CD8-positive, alpha-beta memory T cell (primary cell): Measurements from ENCODE around the gene HSF5. TPM values are rescaled to one million over a fixed set of nuclear protein-coding genes. Genes with fewer than 3 reads are reported as not detected.
A peak's percentile ranks its signal among the peaks of the same experiment; 100 is the strongest.

ENCODE experiments used
- CTCF ChIA-PET: fragments of 350-600 bp; sonication (Branson Sonifier 250); formaldehyde crosslinking; loops from one replicate; lab custom pipeline; 2021; ENCODE audit warnings: antibody characterized with exemption; lab: Charles Lee
- POLR2A ChIA-PET: fragments of 350-600 bp; sonication (Branson Sonifier 250); formaldehyde crosslinking; loops from one replicate; lab custom pipeline; 2021; ENCODE audit warnings: antibody characterized with exemption; lab: Charles Lee
- DNase-seq, 5 donors: peaks; one replicate each; pipeline versions ENCODE4 v3.0.0 to v3.0.0-alpha.2; 2020 to 2022; ENCODE audit warnings: mixed read lengths in 1 of 5
- H3K27ac ChIP-seq: one replicate; pipeline ENCODE4 v1.7.0; 2013; ENCODE audit warnings: low read depth, mild to moderate bottlenecking, low read length, moderate library complexity
- H3K27me3 ChIP-seq: 2 replicates; pipeline ENCODE4 v1.7.0; 2013; ENCODE audit warnings: low read length, mild to moderate bottlenecking; ENCODE audit not compliant: insufficient read depth, poor library complexity, severe bottlenecking
- H3K36me3 ChIP-seq: 2 replicates; pipeline ENCODE4 v1.7.0; 2013; ENCODE audit warnings: mild to moderate bottlenecking, low read length, moderate library complexity; ENCODE audit not compliant: insufficient read depth
- H3K4me1 ChIP-seq: 2 replicates; pipeline ENCODE4 v1.7.0; 2013; ENCODE audit warnings: mild to moderate bottlenecking, low read length, moderate library complexity; ENCODE audit not compliant: insufficient read depth
- H3K4me3 ChIP-seq: 2 replicates; pipeline ENCODE4 v1.7.0; 2013; ENCODE audit warnings: mild to moderate bottlenecking, low read length
- H3K9me3 ChIP-seq: 2 replicates; pipeline ENCODE4 v1.7.0; 2013; ENCODE audit warnings: mild to moderate bottlenecking, low read length
- H3K27ac Mint-ChIP-seq, 8 donors: one replicate each; pipeline ENCODE4 v1.8.0; 2020 to 2021; ENCODE audit warnings: mixed read lengths in 8 of 8, mild to moderate bottlenecking in 6 of 8, inconsistent platforms in 3 of 8, moderate library complexity in 3 of 8
- H3K27me3 Mint-ChIP-seq, 2 donors: one replicate each; pipeline ENCODE4 v1.8.0; 2020 to 2021; ENCODE audit warnings: mixed read lengths in 2 of 2, mild to moderate bottlenecking in 1 of 2, moderate library complexity in 1 of 2
- H3K36me3 Mint-ChIP-seq, 3 donors: one replicate each; pipeline ENCODE4 v1.8.0; 2020 to 2021; ENCODE audit warnings: mixed read lengths in 3 of 3, inconsistent platforms in 1 of 3, mild to moderate bottlenecking in 1 of 3
- H3K4me1 Mint-ChIP-seq, 3 donors: one replicate each; pipeline ENCODE4 v1.8.0; 2020 to 2021; ENCODE audit warnings: mixed read lengths in 3 of 3, inconsistent platforms in 1 of 3, mild to moderate bottlenecking in 1 of 3
- H3K4me3 Mint-ChIP-seq, 7 donors: one replicate each; pipeline ENCODE4 v1.8.0; 2020 to 2021; ENCODE audit warnings: mixed read lengths in 7 of 7, mild to moderate bottlenecking in 6 of 7, moderate library complexity in 4 of 7, inconsistent platforms in 2 of 7
- H3K9me3 Mint-ChIP-seq, 5 donors: one replicate each; pipeline ENCODE4 v1.8.0; 2020 to 2022; ENCODE audit warnings: mixed read lengths in 5 of 5, mild to moderate bottlenecking in 3 of 5, moderate library complexity in 2 of 5, inconsistent platforms in 1 of 5
- polyA plus RNA-seq: library from polyadenylated mRNA; unstranded; fragments of 300-500 nt; fragmentation: Illumina TruSeq; gene quantifications from one replicate; pipeline ENCODE4 v1.2.3, GENCODE V29; 2021
- total RNA-seq, 2 experiments: library from RNA; stranded (reverse); gene quantifications; one replicate each; pipeline ENCODE4 v1.2.3, GENCODE V29; 2021

Gene HSF5
- total and polyA plus RNA-seq, 3 experiments from 2014 or later, result 0.76 to 5.5 (median 5.4) TPM

DNA sequence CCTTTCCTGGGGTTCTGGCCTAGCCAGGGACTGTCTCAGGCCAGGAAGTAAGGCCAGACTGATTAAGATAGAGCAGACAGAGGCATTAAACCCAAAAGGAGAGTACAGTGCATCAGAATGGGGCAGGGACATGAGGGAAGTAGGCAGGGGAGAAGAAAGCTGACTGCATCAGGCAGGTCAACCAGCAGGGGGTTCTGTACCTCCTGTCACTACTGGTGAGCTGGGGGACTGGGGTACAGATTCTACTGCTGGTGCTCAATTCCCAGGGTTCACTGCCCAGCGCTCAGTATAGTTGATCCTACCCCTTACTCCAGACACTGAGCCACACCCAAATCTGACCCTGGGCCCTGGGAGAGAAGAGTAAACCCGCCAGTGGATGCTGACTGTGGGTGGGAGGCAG is 39.1 kb upstream of the HSF5 start:
- Mint-ChIP-seq H3K4me1 (peaks cover 0 to 2% (median 2%) of the 10 kb centered on the region in 3 donors), H3K4me3 (no peak overlapping the region), H3K36me3 (no peaks in the 10 kb centered on the region), H3K9me3 (no peaks in the 10 kb centered on the region), H3K27ac (peak overlapping the region in 1 of 8 donors; percentile 55), H3K27me3 (no peaks in the 10 kb centered on the region)
- POLR2A ChIA-PET, result no interaction called here
- no peak overlapping the region for H3K4me3 ChIP-seq
- no peaks in the 10 kb centered on the region for H3K36me3 ChIP-seq
- peaks cover 3% of the 10 kb centered on the region for H3K4me1 ChIP-seq
- H3K27ac ChIP-seq, result no peak overlapping the region
- CTCF ChIA-PET, result interaction anchor here (0.8 kb wide), 1 partner anchor 9 kb away, joined by 3 read pairs; no protein-coding TSS in a partner anchor
- peaks cover 3% of the 10 kb centered on the region for H3K27me3 ChIP-seq
- no peaks in the 10 kb centered on the region for H3K9me3 ChIP-seq
- DNase-seq, result no peak

DNA sequence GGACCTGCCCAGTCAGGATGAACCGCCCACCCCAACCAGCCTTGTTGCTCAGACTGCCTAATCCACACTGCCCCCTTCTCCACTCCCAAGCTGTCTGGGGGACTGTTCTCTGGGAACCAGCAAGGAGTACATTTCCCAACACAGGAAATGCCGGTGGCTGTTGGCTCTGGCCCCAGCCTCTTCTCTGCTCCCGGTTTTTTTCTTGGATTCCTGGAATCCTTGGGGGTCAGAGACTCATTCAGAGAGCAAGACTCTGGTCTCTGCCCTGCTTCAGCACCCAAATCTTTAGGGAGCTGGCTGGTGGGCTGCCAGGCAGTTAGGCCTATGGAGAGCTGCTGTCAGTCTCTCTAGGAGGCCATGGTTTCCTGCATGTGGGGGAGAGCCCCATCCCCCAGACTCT is 37.0 kb upstream of the HSF5 start:
- no peak overlapping the region for H3K27ac Mint-ChIP-seq
- ChIA-PET CTCF (no interaction called here), POLR2A (no interaction called here)
- no peaks in the 10 kb centered on the region for H3K4me1 Mint-ChIP-seq
- H3K4me3 Mint-ChIP-seq, result no peak overlapping the region
- Histone ChIP-seq H3K9me3 (no peaks in the 10 kb centered on the region), H3K4me3 (no peak overlapping the region), H3K27me3 (no peaks in the 10 kb centered on the region), H3K36me3 (no peaks in the 10 kb centered on the region), H3K27ac (no peak overlapping the region), H3K4me1 (no peaks in the 10 kb centered on the region)
- H3K36me3 Mint-ChIP-seq, result no peaks in the 10 kb centered on the region
- H3K27me3 Mint-ChIP-seq, result no peaks in the 10 kb centered on the region
- no peaks in the 10 kb centered on the region for H3K9me3 Mint-ChIP-seq
- DNase-seq, result no peak

DNA sequence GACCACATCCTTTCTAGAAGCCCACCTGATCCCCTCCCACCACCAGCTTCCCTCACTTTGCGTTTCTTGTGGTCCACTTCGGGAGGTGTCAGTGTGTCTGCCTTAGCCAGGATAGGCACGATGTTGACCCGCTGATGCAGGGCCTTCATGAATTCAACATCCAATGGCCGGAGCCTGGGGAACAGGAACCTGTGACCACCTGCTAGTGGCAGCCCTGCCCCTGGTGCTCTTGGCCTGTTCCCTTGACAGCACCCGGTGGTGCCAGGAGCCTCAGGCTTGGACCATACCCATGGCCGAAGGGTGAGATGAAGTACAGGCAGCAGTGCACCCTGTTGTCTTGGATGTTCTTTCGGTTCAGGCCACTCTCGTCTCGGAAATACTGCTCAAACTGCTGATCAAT is 33.5 kb upstream of the HSF5 start:
- Mint-ChIP-seq H3K4me3 (no peak overlapping the region), H3K9me3 (no peaks in the 10 kb centered on the region), H3K36me3 (peaks cover 0 to 6% (median 0%) of the 10 kb centered on the region in 3 donors), H3K27ac (peak overlapping the region in 1 of 8 donors; percentile 46), H3K4me1 (peaks cover 10 to 17% (median 13%) of the 10 kb centered on the region in 3 donors), H3K27me3 (peaks cover 0 to 7% of the 10 kb centered on the region in 2 donors)
- Histone ChIP-seq H3K36me3 (no peaks in the 10 kb centered on the region), H3K27me3 (no peaks in the 10 kb centered on the region), H3K4me1 (peaks cover 13% of the 10 kb centered on the region), H3K4me3 (no peak overlapping the region), H3K27ac (no peak overlapping the region), H3K9me3 (no peaks in the 10 kb centered on the region)
- DNase-seq, result no peak
- POLR2A ChIA-PET, result no interaction called here
- CTCF ChIA-PET, result interaction anchor here (0.7 kb wide), 1 partner anchor 576 kb away, joined by 3 read pairs; no protein-coding TSS in a partner anchor

DNA sequence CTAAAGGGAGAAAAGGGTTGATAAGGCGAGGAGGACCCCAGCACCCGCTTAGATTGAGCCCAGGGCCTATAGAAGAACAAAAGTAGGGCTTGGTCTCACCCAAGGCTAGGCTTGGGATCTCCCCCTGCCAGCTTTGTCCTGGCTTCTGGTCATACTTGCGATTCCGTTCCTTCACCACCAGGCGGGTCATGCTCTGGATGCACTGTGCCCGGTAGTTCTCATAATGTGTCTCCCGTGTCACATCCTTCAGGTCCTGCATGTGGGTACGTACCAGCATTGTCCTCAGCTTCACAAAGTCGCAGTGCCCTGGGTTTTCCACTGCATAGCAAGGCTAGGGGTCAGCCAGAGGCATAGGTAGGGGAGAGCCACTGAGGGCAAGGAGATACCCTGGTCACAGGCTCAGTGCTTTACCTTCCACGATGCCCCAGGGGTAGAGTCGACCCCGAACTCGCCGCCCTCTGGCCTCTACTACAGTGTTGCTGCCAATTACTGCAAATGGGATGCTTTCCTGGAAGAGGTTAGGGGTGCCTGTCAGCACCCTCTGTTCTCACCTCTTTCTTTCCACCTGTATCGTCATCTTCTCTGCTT is 32.7 kb upstream of the HSF5 start:
- Histone ChIP-seq H3K27me3 (no peaks in the 10 kb centered on the region), H3K4me3 (no peak overlapping the region), H3K27ac (no peak overlapping the region), H3K4me1 (peaks cover 21% of the 10 kb centered on the region), H3K36me3 (no peaks in the 10 kb centered on the region), H3K9me3 (no peaks in the 10 kb centered on the region)
- H3K9me3 Mint-ChIP-seq, result no peaks in the 10 kb centered on the region
- H3K4me1 Mint-ChIP-seq, result peaks cover 18 to 24% (median 20%) of the 10 kb centered on the region in 3 donors
- CTCF ChIA-PET, result interaction anchor here (1.0 kb wide), 1 partner anchor 484 kb away, joined by 3 read pairs; no protein-coding TSS in a partner anchor
- DNase-seq, result no peak
- peaks cover 0 to 6% (median 0%) of the 10 kb centered on the region in 3 donors for H3K36me3 Mint-ChIP-seq
- H3K4me3 Mint-ChIP-seq, result peak overlapping the region in 4 of 7 donors; percentile 15 to 48 (median 34)
- peak overlapping the region in 2 of 8 donors; percentile 46 to 65 for H3K27ac Mint-ChIP-seq
- POLR2A ChIA-PET, result interaction anchor here (0.6 kb wide), 1 partner anchor 29 kb away, joined by 6 read pairs; no protein-coding TSS in a partner anchor
- peaks cover 0 to 7% of the 10 kb centered on the region in 2 donors for H3K27me3 Mint-ChIP-seq

DNA sequence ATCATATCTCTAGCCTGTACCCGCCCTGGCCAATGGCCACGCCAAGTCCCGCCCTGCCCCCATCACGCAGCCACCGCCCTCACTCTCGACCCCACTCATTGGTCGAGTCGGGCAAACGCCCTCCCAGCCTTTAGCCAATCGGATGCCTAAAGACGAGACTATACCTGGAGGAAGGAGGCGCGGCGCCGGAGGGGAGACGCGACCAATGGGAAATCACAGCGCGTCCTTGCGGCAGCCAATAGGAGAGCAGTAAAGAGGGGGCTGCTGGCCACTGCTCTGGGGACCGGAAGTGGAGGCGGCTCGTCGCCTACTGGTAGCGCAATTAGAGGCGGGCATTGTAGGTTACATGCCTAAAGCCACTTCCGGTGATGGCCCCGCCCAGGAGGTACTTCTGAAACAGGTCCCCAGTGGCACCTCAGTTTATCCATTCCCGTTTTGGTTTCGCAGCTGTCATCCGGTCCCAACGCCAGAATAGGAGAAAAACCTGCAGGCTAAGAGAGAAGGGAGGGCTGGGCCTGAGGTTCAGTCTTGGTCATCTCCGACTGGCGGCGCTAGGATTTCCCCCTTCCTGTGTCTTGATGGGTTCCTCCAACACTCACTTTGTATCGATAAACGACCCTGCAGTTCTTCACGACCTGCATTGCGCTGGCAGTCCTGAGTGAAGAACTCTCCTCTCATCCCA is 29.9 kb upstream of the HSF5 start:
- DNase-seq, result peak; percentile 98 to 100 (median 100)
- Histone ChIP-seq H3K4me3 (peak overlapping the region; percentile 81), H3K4me1 (peaks cover 41% of the 10 kb centered on the region), H3K27ac (peak overlapping the region; percentile 77), H3K9me3 (no peaks in the 10 kb centered on the region), H3K36me3 (no peaks in the 10 kb centered on the region), H3K27me3 (no peaks in the 10 kb centered on the region)
- H3K4me1 Mint-ChIP-seq, result peaks cover 35 to 48% (median 38%) of the 10 kb centered on the region in 3 donors
- H3K9me3 Mint-ChIP-seq, result no peaks in the 10 kb centered on the region
- POLR2A ChIA-PET, result interaction anchor here (0.5 to 2.8 kb wide), 10 partner anchors 30 to 1684 kb away, joined by 3 to 13 read pairs (median 6); partner anchors contain the start of genes C17orf67, DGKE, HSF5 and RAD51C
- peak overlapping the region; percentile 81 to 99 (median 97) for H3K4me3 Mint-ChIP-seq
- peaks cover 0 to 6% (median 0%) of the 10 kb centered on the region in 3 donors for H3K36me3 Mint-ChIP-seq
- H3K27me3 Mint-ChIP-seq, result peaks cover 0 to 7% of the 10 kb centered on the region in 2 donors
- peak overlapping the region; percentile 85 to 98 (median 94) for H3K27ac Mint-ChIP-seq
- CTCF ChIA-PET, result interaction anchor here (0.8 to 2.4 kb wide), 17 partner anchors 9 to 499 kb away, joined by 3 to 16 read pairs (median 4); partner anchors contain the start of gene SUPT4H1

DNA sequence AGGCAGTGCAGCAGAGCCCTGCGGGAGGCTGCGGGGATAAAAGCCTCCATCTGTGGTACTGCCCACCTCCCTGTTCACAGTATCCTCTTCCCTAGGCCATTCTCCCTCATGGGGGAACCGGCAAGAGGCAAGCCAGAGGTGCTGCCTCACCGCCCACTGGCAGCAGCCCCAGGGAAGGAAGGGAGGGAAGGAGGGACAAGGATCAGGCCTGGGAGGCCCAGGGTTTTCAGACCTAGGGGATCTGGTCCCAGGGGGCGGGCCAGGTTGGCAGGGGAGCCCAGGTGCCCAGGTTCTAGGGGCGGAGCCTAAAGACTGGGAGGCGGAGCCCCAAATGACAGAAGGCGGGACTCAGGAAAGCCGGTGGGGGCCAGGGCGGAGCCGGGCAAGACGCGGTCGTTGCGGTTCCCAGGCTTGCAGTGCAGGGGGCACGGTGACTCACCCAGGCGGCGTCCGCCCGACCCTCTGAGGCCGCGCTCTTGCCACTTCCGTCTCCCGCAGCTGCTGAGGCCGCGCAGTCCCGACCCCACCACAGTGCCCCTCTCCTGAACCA is 29.2 kb upstream of the HSF5 start:
- H3K4me3 Mint-ChIP-seq, result peak overlapping the region; percentile 81 to 99 (median 97)
- POLR2A ChIA-PET, result interaction anchor here (1.0 to 2.8 kb wide), 6 partner anchors 30 to 1103 kb away, joined by 3 to 13 read pairs (median 6); partner anchors contain the start of genes HSF5 and SUPT4H1
- H3K9me3 ChIP-seq, result no peaks in the 10 kb centered on the region
- DNase-seq, result no peak
- peak overlapping the region; percentile 85 to 98 (median 94) for H3K27ac Mint-ChIP-seq
- H3K9me3 Mint-ChIP-seq, result no peaks in the 10 kb centered on the region
- no peaks in the 10 kb centered on the region for H3K27me3 ChIP-seq
- H3K4me1 Mint-ChIP-seq, result peaks cover 38 to 53% (median 43%) of the 10 kb centered on the region in 3 donors
- H3K4me1 ChIP-seq, result peaks cover 44% of the 10 kb centered on the region
- H3K4me3 ChIP-seq, result peak overlapping the region; percentile 81
- CTCF ChIA-PET, result interaction anchor here (1.4 to 2.1 kb wide), 4 partner anchors 9 to 166 kb away, joined by 3 to 8 read pairs (median 4); partner anchors contain the start of gene SUPT4H1
- peaks cover 0 to 7% of the 10 kb centered on the region in 2 donors for H3K27me3 Mint-ChIP-seq
- peaks cover 0 to 9% (median 0%) of the 10 kb centered on the region in 3 donors for H3K36me3 Mint-ChIP-seq
- peak overlapping the region; percentile 77 for H3K27ac ChIP-seq
- H3K36me3 ChIP-seq, result peaks cover 4% of the 10 kb centered on the region

DNA sequence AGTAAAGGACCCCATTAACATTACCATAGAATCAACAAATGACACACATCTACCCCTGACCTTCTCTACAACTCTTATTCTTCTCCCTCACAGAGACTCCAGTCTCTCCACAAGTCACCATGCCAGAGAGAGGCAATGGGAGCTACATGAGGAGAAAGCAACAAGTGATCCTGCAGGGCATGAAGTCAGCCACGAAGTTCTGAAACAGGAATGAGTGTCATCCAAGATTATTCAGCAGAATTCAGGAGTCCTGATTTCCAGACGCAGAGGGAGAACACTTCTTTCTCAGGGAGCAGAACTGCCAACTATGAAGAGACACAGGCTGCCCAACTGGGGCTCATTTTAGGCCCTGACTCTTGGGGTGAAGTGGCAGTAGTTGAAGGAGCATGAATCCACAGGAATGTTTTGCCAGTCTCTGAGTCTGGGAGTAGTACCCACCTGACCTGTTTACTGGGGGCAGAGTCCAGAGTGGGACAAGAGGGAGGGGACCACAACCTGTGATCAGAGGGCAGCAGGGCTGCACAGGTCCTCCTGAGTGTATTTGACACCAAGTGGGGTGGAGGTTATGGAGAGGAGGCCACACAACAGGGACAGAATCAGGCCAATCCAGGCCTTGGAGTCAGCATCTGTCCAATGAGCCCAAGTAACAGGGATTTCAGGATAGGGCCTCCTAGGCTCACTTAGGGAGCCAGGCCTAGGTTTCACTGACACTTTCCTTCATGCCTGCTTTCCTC is 28.6 kb upstream of the HSF5 start:
- no peaks in the 10 kb centered on the region for H3K9me3 Mint-ChIP-seq
- H3K4me1 Mint-ChIP-seq, result peaks cover 38 to 58% (median 44%) of the 10 kb centered on the region in 3 donors
- Histone ChIP-seq H3K4me1 (peaks cover 44% of the 10 kb centered on the region), H3K27ac (peak overlapping the region; percentile 77), H3K27me3 (no peaks in the 10 kb centered on the region), H3K36me3 (peaks cover 10% of the 10 kb centered on the region), H3K9me3 (no peaks in the 10 kb centered on the region), H3K4me3 (peak overlapping the region; percentile 81)
- peaks cover 0 to 7% of the 10 kb centered on the region in 2 donors for H3K27me3 Mint-ChIP-seq
- DNase-seq, result no peak
- H3K4me3 Mint-ChIP-seq, result peak overlapping the region; percentile 81 to 99 (median 97)
- CTCF ChIA-PET, result interaction anchor here (0.9 to 2.2 kb wide), 2 partner anchors 100 to 199 kb away, joined by 3 to 7 read pairs; partner anchors contain the start of gene RNF43
- H3K36me3 Mint-ChIP-seq, result peaks cover 0 to 15% (median 0%) of the 10 kb centered on the region in 3 donors
- peak overlapping the region; percentile 85 to 98 (median 94) for H3K27ac Mint-ChIP-seq
- POLR2A ChIA-PET, result interaction anchor here (0.6 to 2.8 kb wide), 5 partner anchors 23 to 165 kb away, joined by 4 to 13 read pairs (median 6); partner anchors contain the start of genes HSF5 and SUPT4H1
